GM08714 (cell line): ENCODE measurements around the gene ZCCHC2.

ENCODE experiments used
- H3K4me3 ChIP-seq: fragments of 200-500 bp; sonication (Bioruptor generic); 2 replicates; pipeline ENCODE4 v1.5.1; 2014; ENCODE audit warnings: mild to moderate bottlenecking, low read length, inconsistent platforms
- ZNF274 ChIP-seq: IDR thresholded peaks from 2 replicates; pipeline ENCODE4 v1.6.1; 2012; ENCODE audit warnings: mild to moderate bottlenecking, low read depth, low read length

The ZCCHC2 gene

GRCh38 chr18:62572456-62572855 is 49.6 kb downstream of the ZCCHC2 start:
- no peak for TF ChIP-seq ZNF274

GRCh38 chr18:62574776-62575175 is 52.0 kb downstream of the ZCCHC2 start:
- no peak for TF ChIP-seq ZNF274
- no peak overlapping the region for H3K4me3 ChIP-seq

More at GRCh38 chr18:62572456-62572855, 49.6 kb downstream of the ZCCHC2 start:
- H3K4me3 ChIP-seq, result no peak overlapping the region

- no peak overlapping the region for H3K4me3 ChIP-seq
- no peak for TF ChIP-seq ZNF274
Measured at GRCh38 chr18:62576271-62576670, 53.4 kb downstream of the ZCCHC2 start.

GRCh38 chr18:62576845-62577512 is 54.2 kb downstream of the ZCCHC2 start:
- no peak for TF ChIP-seq ZNF274
- peak overlapping the region; percentile 54; the same call in 1 of the 2 replicates for H3K4me3 ChIP-seq

GRCh38 chr18:62577765-62578164 is 54.9 kb downstream of the ZCCHC2 start:
- no peak for TF ChIP-seq ZNF274
- H3K4me3 ChIP-seq, result no peak overlapping the region

- no peak overlapping the region for H3K4me3 ChIP-seq
- no peak for TF ChIP-seq ZNF274
Measured at GRCh38 chr18:62578980-62579511, 56.2 kb downstream of the ZCCHC2 start.

- H3K4me3 ChIP-seq, result no peak overlapping the region
- TF ChIP-seq ZNF274, result no peak
Measured at GRCh38 chr18:62583376-62583775, 60.6 kb downstream of the ZCCHC2 start.

- no peak for TF ChIP-seq ZNF274
Measured at GRCh38 chr18:62584241-62585120, 61.7 kb downstream of the ZCCHC2 start.

GRCh38 chr18:62585274-62586150 is 62.7 kb downstream of the ZCCHC2 start:
- no peak overlapping the region for H3K4me3 ChIP-seq
- TF ChIP-seq ZNF274, result no peak

More at GRCh38 chr18:62584241-62585120, 61.7 kb downstream of the ZCCHC2 start:
- no peak overlapping the region for H3K4me3 ChIP-seq

- no peak overlapping the region for H3K4me3 ChIP-seq
- no peak for TF ChIP-seq ZNF274
Measured at GRCh38 chr18:62586151-62586774, 63.4 kb downstream of the ZCCHC2 start.

- no peak for TF ChIP-seq ZNF274
- H3K4me3 ChIP-seq, result no peak overlapping the region
Measured at GRCh38 chr18:62586781-62587487, 64.1 kb downstream of the ZCCHC2 start.

- TF ChIP-seq ZNF274, result no peak
- no peak overlapping the region for H3K4me3 ChIP-seq
Measured at GRCh38 chr18:62587689-62588088, 64.9 kb downstream of the ZCCHC2 start.

- TF ChIP-seq ZNF274, result no peak
- no peak overlapping the region for H3K4me3 ChIP-seq
Measured at GRCh38 chr18:62588217-62588616, 65.4 kb downstream of the ZCCHC2 start.
